GM13976 (cell line): Measurements from ENCODE around the gene PREP.

Experiments
- DNase-seq: peaks from one replicate; pipeline ENCODE4 v3.0.0; 2012; ENCODE audit warnings: low spot score
- CTCF ChIP-seq: IDR thresholded peaks from 2 replicates; pipeline ENCODE4 v1.5.1; 2012; ENCODE audit warnings: borderline replicate concordance, mild to moderate bottlenecking; ENCODE audit not compliant: insufficient read depth; ENCODE audit errors: extremely low read depth, missing control alignments, control extremely low read depth
- in situ Hi-C: fragments of 300-500 bp; cut with MboI; formaldehyde crosslinking; loops from one replicate; pipeline ENCODE4 v1.12.0; 2022; ENCODE audit warnings: low sequenced_read_pairs, mixed read lengths, inconsistent platforms; ENCODE audit not compliant: unreplicated experiment

Gene PREP

GRCh38 chr6:105331927-105332326 lies 71.0 kb downstream of the PREP start:
- DNase-seq = no peak
- no peak for TF ChIP-seq CTCF
- in situ Hi-C loops = no loop called here

GRCh38 chr6:105330913-105331312 lies 72.0 kb downstream of the PREP start:
- no peak for DNase-seq
- TF ChIP-seq CTCF = no peak
- in situ Hi-C loops = no loop called here

GRCh38 chr6:105330364-105330763 lies 72.5 kb downstream of the PREP start:
- DNase-seq = no peak
- TF ChIP-seq CTCF = no peak
- in situ Hi-C loops = no loop called here

GRCh38 chr6:105326833-105327770 lies 75.8 kb downstream of the PREP start:
- DNase-seq = no peak
- TF ChIP-seq CTCF = no peak
- in situ Hi-C loops = no loop called here

- in situ Hi-C loops = no loop called here
- TF ChIP-seq CTCF = no peak
- no peak for DNase-seq
Measured at GRCh38 chr6:105326216-105326615, 76.7 kb downstream of the PREP start.

- no peak for TF ChIP-seq CTCF
- in situ Hi-C loops = no loop called here
- DNase-seq = no peak
Measured at GRCh38 chr6:105324386-105324950, 78.4 kb downstream of the PREP start.
